H9 (cell line): ENCODE data around the gene RB1. TPM values are rescaled to one million over a fixed set of nuclear protein-coding genes. Genes with fewer than 3 reads are reported as not detected.

ENCODE experiments used
- DNase-seq: peaks from one replicate; pipeline ENCODE4 v3.0.0-alpha.2; 2017
- H2AFZ ChIP-seq: one replicate; pipeline ENCODE4 v1.6.1; 2013; ENCODE audit warnings: mild to moderate bottlenecking, low read length, control low read depth, moderate library complexity
- H2AK5ac ChIP-seq: 2 replicates; pipeline ENCODE4 v1.6.1; 2013; ENCODE audit warnings: low read length, control low read depth, mixed read lengths; ENCODE audit not compliant: insufficient read length
- H2BK120ac ChIP-seq: one replicate; pipeline ENCODE4 v1.6.1; 2013; ENCODE audit warnings: low read depth, mild to moderate bottlenecking, low read length, control low read depth, inconsistent platforms; ENCODE audit not compliant: poor library complexity, severe bottlenecking
- H2BK12ac ChIP-seq: 2 replicates; pipeline ENCODE4 v1.6.1; 2013; ENCODE audit warnings: low read length, control low read depth, mixed read lengths, low read depth; ENCODE audit not compliant: insufficient read length
- H2BK15ac ChIP-seq: 2 replicates; pipeline ENCODE4 v1.6.1; 2013; ENCODE audit warnings: low read depth, low read length, control low read depth
- H2BK20ac ChIP-seq: one replicate; pipeline ENCODE4 v1.6.1; 2013; ENCODE audit warnings: low read depth, mild to moderate bottlenecking, low read length, control low read depth, inconsistent platforms; ENCODE audit not compliant: poor library complexity, severe bottlenecking
- H2BK5ac ChIP-seq: 2 replicates; pipeline ENCODE4 v1.6.1; 2013; ENCODE audit warnings: low read length, control low read depth, mixed read lengths; ENCODE audit not compliant: insufficient read length
- H3K14ac ChIP-seq: 2 replicates; pipeline ENCODE4 v1.6.1; 2013; ENCODE audit warnings: low read length, control low read depth; ENCODE audit not compliant: insufficient read depth
- H3K18ac ChIP-seq: 2 replicates; pipeline ENCODE4 v1.6.1; 2013; ENCODE audit warnings: low read depth, mild to moderate bottlenecking, mixed read lengths, low read length, control low read depth; ENCODE audit not compliant: insufficient read length
- H3K23ac ChIP-seq: 2 replicates; pipeline ENCODE4 v1.6.1; 2013; ENCODE audit warnings: low read length, control low read depth, mixed read lengths, low read depth; ENCODE audit not compliant: insufficient read length
- H3K23me2 ChIP-seq: 2 replicates; pipeline ENCODE4 v1.6.1; 2013; ENCODE audit warnings: low read depth, mild to moderate bottlenecking, mixed read lengths, low read length, control low read depth; ENCODE audit not compliant: insufficient read length, poor library complexity, severe bottlenecking
- H3K27ac ChIP-seq: 2 replicates; pipeline ENCODE4 v1.5.1; 2013; ENCODE audit warnings: low read length, control low read depth, mixed read lengths, low read depth; ENCODE audit not compliant: insufficient read length
- H3K27me3 ChIP-seq: 2 replicates; pipeline ENCODE4 v1.6.1; 2013; ENCODE audit warnings: low read length, control low read depth, inconsistent platforms; ENCODE audit not compliant: insufficient read depth
- H3K4ac ChIP-seq: 2 replicates; pipeline ENCODE4 v1.6.1; 2013; ENCODE audit warnings: low read depth, mild to moderate bottlenecking, control low read depth, inconsistent platforms, low read length, moderate library complexity
- H3K4me1 ChIP-seq: 2 replicates; pipeline ENCODE4 v1.6.1; 2013; ENCODE audit warnings: low read length, control low read depth, inconsistent platforms; ENCODE audit not compliant: insufficient read depth
- H3K4me2 ChIP-seq: 2 replicates; pipeline ENCODE4 v1.6.1; 2013; ENCODE audit warnings: low read length, control low read depth, mixed read lengths; ENCODE audit not compliant: insufficient read length, insufficient read depth
- H3K56ac ChIP-seq: 2 replicates; pipeline ENCODE4 v1.6.1; 2013; ENCODE audit warnings: low read depth, mild to moderate bottlenecking, mixed read lengths, low read length, control low read depth; ENCODE audit not compliant: insufficient read length
- H3K79me1 ChIP-seq: 2 replicates; pipeline ENCODE4 v1.6.1; 2013; ENCODE audit warnings: low read depth, mild to moderate bottlenecking, moderate library complexity, low read length, control low read depth, inconsistent platforms; ENCODE audit not compliant: insufficient read depth, poor library complexity, severe bottlenecking
- H3K79me2 ChIP-seq: 2 replicates; pipeline ENCODE4 v1.6.1; 2013; ENCODE audit warnings: low read length, control low read depth, inconsistent platforms; ENCODE audit not compliant: insufficient read depth
- H3K9ac ChIP-seq: 2 replicates; pipeline ENCODE4 v1.6.1; 2013; ENCODE audit warnings: low read length, control low read depth, mixed read lengths; ENCODE audit not compliant: insufficient read length; ENCODE audit errors: extremely low read depth
- H3K9me3 ChIP-seq: one replicate; pipeline ENCODE4 v1.6.1; 2013; ENCODE audit warnings: low read depth, low read length, inconsistent platforms; ENCODE audit not compliant: control insufficient read depth
- H3T11ph ChIP-seq: one replicate; pipeline ENCODE4 v1.6.1; 2013; ENCODE audit warnings: mild to moderate bottlenecking, low read length, control low read depth, inconsistent platforms
- H4K20me1 ChIP-seq: one replicate; pipeline ENCODE4 v1.6.1; 2013; ENCODE audit not compliant: control insufficient read depth, insufficient read length, insufficient read depth
- H4K5ac ChIP-seq: 2 replicates; pipeline ENCODE4 v1.6.1; 2013; ENCODE audit warnings: low read depth, mild to moderate bottlenecking, mixed read lengths, low read length, control low read depth; ENCODE audit not compliant: insufficient read length
- H4K8ac ChIP-seq: replicated peaks from 2 replicates; pipeline ENCODE4 v1.6.1; 2013; ENCODE audit warnings: low read length, control low read depth, mixed read lengths, low read depth; ENCODE audit not compliant: insufficient read length
- H4K91ac ChIP-seq: 2 replicates; pipeline ENCODE4 v1.6.1; 2013; ENCODE audit warnings: low read depth, mild to moderate bottlenecking, moderate library complexity, mixed read lengths, low read length, control low read depth; ENCODE audit not compliant: insufficient read length
- H3K27ac Mint-ChIP-seq, 3 experiments: 2 replicates in 2 of 3; 3 replicates in 1 of 3; pipeline ENCODE4 v1.8.0; 2020 to 2021; ENCODE audit warnings: mixed read lengths in 3 of 3, mild to moderate bottlenecking in 1 of 3, moderate library complexity in 1 of 3
- H3K27me3 Mint-ChIP-seq: 2 replicates; pipeline ENCODE4 v1.8.0; 2021; ENCODE audit warnings: low read depth, mild to moderate bottlenecking, moderate library complexity, mixed read lengths
- H3K36me3 Mint-ChIP-seq, 3 experiments: 2 replicates in 2 of 3; 3 replicates in 1 of 3; pipeline ENCODE4 v1.8.0; 2020 to 2021; ENCODE audit warnings: low read depth in 3 of 3, mixed read lengths in 3 of 3; ENCODE audit not compliant: insufficient read depth in 1 of 3
- H3K4me1 Mint-ChIP-seq, 2 experiments: 2 replicates each; pipeline ENCODE4 v1.8.0; 2020; ENCODE audit warnings: mixed read lengths in 2 of 2
- H3K4me3 Mint-ChIP-seq, 2 experiments: 2 replicates in 1 of 2; 3 replicates in 1 of 2; pipeline ENCODE4 v1.8.0; 2020 to 2021; ENCODE audit warnings: mild to moderate bottlenecking in 2 of 2, mixed read lengths in 2 of 2, moderate library complexity in 1 of 2
- H3K9me3 Mint-ChIP-seq, 2 experiments: 2 replicates in 1 of 2; 3 replicates in 1 of 2; pipeline ENCODE4 v1.8.0; 2020; ENCODE audit warnings: mild to moderate bottlenecking in 2 of 2, mixed read lengths in 2 of 2, moderate library complexity in 1 of 2
- CTCF ChIP-seq: fragments of 200-600 bp; sonication (generic); conservative IDR thresholded peaks from 3 replicates; pipeline ENCODE4 v1.8.0; 2021; ENCODE audit warnings: antibody characterized with exemption, mild to moderate bottlenecking
- WGBS: extraction: QIAGEN DNeasy Blood & Tissue Kit; methylation state at CpG from one replicate; pipeline ENCODE4 v1.1.7; 2013; ENCODE audit warnings: missing lambda C conversion rate, low lambda C conversion rate, mixed read lengths; ENCODE audit not compliant: insufficient read length; ENCODE audit errors: extremely low coverage; 5-methylcytosine and 5-hydroxymethylcytosine counted together
- total RNA-seq: library from RNA; stranded (reverse); gene quantifications from 2 replicates; pipeline ENCODE4 v1.2.1, GENCODE V29; 2021

The RB1 gene
- total RNA-seq, 1 experiment from 2014 or later: 20.5 TPM

GRCh38 chr13:48263196-48263595 is 40.4 kb upstream of the RB1 start:
- no CpG with 5 or more reads among the region's 1 CpG for WGBS
- H3K56ac ChIP-seq: no peak overlapping the region

More at GRCh38 chr13:48263196-48263595, 40.4 kb upstream of the RB1 start:
- peaks cover 4 to 17% of the 10 kb centered on the region in 2 experiments for H3K4me1 Mint-ChIP-seq
- no peak overlapping the region for H2BK20ac ChIP-seq
- H3K23ac ChIP-seq: no peak overlapping the region
- no peak overlapping the region for H3T11ph ChIP-seq
- H3K4ac ChIP-seq: no peak overlapping the region
- H3K9me3 ChIP-seq: no peaks in the 10 kb centered on the region
- no peaks in the 10 kb centered on the region for H3K4me1 ChIP-seq
- H2BK120ac ChIP-seq: no peak overlapping the region
- no peak overlapping the region for H3K4me3 Mint-ChIP-seq
- no peak overlapping the region for H3K18ac ChIP-seq
- H4K5ac ChIP-seq: no peak overlapping the region
- peak overlapping the region in 1 of 3 experiments; percentile 76; a peak in 1 of 7 replicates for H3K27ac Mint-ChIP-seq
- DNase-seq: no peak
- no peak overlapping the region for H2BK12ac ChIP-seq
- H3K27ac ChIP-seq: no peak overlapping the region
- H3K79me2 ChIP-seq: no peaks in the 10 kb centered on the region
- H2BK15ac ChIP-seq: no peak overlapping the region
- no peak overlapping the region for H2AK5ac ChIP-seq
- no peaks in the 10 kb centered on the region for H3K27me3 ChIP-seq
- no peak overlapping the region for H3K4me2 ChIP-seq
- no peaks in the 10 kb centered on the region for H3K23me2 ChIP-seq
- no peak overlapping the region for H3K9ac ChIP-seq
- H3K27me3 Mint-ChIP-seq: no peaks in the 10 kb centered on the region
- H3K79me1 ChIP-seq: no peaks in the 10 kb centered on the region
- H3K9me3 Mint-ChIP-seq: no peaks in the 10 kb centered on the region
- no peaks in the 10 kb centered on the region for H4K20me1 ChIP-seq
- no peak for TF ChIP-seq CTCF
- no peak overlapping the region for H4K8ac ChIP-seq
- H2BK5ac ChIP-seq: no peak overlapping the region
- no peak overlapping the region for H3K14ac ChIP-seq
- peaks cover 17 to 44% (median 36%) of the 10 kb centered on the region in 3 experiments for H3K36me3 Mint-ChIP-seq
- no peak overlapping the region for H4K91ac ChIP-seq
- H2AFZ ChIP-seq: no peak overlapping the region
